Glomerular endothelial cell (primary cell): ENCODE measurements around the gene SETDB1. TPM values are rescaled to one million over a fixed set of nuclear protein-coding genes. Genes with fewer than 3 reads are reported as not detected.
A peak's percentile ranks its signal among the peaks of the same experiment; 100 is the strongest.

Experiments
- DNase-seq: peaks from one replicate; pipeline ENCODE4 v3.0.0-alpha.2; 2011; ENCODE audit warnings: low read depth, low spot score; ENCODE audit errors: extremely low read depth
- total RNA-seq: library from RNA; depleted of rRNA; stranded (reverse); fragments of >200 nt; gene quantifications from 2 replicates; pipeline ENCODE4 v1.2.3, GENCODE V29; 2015

The SETDB1 gene
- total RNA-seq, 1 donor from 2014 or later, result 29.5 TPM

DNA sequence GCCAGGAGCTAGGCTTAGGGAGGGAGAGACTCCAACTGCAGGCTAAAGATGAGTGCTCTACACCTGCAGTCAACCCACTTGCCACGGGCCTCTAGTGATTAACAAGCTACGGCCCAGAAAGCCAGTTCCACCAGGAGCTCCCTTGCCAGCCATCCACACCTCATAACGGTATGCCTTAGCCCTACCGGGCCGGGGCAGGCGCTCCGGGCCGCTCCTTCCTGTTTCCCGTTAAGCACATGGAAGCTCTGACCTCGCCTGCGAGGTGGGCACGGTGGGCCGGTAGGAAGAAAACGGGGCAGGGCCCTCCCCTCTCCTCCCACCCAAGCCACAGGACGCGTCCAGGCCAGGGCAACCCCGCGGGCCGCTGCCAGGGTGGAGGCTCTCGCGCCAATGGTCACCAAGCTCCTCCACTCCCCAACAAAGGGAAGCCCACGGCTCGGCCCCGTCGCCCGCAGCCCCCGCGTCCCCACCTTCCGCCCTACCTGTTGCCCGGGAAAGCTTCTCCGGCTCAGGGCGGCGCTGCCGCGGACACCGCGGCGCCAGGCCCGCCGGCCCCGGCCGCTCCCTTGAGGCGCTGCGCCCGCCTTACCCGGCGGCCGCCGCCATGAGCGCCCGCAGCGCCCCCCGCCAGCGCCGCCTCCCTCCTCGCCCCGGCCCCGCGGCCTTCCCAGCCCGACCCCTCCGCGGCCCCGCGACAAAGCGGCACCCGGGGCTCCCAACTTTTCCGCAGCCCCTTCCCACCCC, 47.8 kb downstream of the SETDB1 start:
- DNase-seq, result no peak

DNA sequence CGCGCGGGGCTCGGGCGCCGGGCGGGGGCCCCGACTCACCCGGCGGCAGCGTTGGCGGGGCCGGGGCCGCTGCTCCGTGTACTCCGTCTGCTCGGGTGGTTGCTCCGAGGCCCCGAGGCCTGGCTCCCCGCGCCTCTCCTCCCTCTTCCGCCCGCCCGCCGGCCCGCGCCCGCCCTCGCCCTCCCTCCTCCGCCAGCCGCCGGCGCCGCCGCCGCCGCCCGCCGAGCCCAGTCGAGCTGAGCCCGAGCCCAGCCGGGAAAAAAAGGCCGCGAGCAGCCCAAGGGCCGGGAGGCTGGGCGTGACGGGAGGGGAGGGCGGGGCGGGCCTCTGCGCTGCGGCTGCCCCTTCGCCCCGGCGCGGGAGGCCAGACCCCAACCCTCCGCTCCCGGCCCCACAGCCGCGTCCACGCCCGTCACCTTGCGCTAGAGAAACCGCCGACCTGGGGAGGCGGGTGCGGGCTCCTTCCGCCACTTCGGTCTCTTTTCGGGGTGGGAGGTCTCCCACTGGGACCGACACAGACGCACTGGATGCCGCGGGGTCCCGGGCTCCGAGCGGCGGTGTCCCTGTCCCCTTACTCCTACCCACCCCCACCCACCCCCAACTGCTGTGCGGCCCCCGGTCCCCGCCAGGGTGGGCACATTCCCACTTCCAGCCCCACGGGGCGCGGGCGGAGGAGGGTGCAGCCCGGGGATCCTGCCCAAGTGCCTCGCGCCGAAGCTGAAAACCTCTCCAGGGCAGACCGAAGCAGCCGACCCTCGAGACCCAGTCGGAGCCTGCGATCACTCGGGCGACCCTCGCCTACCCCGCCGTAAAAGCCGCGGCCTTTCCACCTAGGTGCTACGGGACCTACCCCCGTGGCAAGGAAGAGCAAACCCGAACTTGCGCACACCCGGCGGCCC, 48.7 kb downstream of the SETDB1 start, which contains the start of gene CERS2:
Gene CERS2, minus strand, starts transcription at position 256 of the 899 bp plus-strand sequence. CDS start 5,745 bp downstream, outside the sequence.
- DNase-seq, result no peak

DNA sequence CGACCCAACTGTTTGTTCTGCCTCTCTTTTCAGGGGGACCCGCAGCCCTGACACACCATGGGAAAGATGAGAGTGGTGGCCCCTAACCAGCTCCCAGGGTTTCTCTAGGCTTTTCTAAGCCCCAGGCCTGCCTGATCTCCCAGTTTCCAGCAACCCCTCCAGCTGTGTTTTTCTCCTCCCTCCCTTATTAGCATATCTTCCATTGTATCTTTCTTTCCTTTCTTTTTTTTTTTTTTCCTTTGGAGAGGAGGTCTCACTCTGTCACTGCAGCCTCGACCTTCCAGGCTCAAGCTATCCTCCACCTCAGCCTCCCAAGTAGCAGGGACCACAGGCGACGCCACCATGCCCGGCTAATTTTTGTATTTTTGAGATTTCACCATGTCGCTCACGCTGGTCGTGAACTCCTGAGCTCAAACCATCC, 50.2 kb downstream of the SETDB1 start:
- DNase-seq, result no peak

DNA sequence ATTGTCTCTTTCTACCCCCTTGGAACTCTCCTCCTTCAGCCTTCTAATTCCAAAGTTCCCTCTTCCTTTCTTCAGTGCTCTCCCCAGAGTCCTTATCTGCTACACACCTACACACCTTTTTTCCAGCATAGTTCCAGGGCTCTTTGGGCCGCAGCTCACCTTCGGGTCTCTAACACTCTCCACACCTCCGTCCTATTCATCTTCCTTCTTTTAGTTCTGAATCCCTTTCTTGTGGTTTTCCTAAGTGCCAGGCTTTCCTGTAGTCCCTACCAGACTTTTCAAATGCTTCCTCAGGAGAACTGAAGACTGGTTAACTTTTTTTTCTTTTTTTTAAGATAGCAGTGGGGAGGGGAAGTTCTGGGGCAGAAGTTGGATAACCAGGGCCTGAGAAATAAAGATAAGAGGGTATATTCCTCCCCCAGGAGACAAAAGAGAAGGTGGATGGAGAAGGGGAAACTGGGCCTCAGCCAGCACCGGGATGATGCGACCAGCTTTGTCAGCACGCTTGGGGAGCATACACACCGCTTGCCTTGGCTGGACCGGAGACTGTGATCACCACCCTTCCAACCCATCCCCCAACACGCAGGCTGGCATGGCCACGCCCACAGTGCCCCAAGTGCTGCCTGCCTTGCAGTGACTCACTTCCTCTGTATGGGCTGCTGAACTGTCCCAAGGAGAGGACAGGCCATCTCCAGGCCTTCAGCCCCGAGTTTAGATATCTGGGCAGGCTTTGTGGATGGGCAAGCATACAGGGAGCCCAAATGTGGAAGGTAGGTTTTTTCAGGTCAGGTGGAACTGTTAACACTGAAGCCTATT, 50.9 kb downstream of the SETDB1 start:
- DNase-seq, result peak; percentile 50

DNA sequence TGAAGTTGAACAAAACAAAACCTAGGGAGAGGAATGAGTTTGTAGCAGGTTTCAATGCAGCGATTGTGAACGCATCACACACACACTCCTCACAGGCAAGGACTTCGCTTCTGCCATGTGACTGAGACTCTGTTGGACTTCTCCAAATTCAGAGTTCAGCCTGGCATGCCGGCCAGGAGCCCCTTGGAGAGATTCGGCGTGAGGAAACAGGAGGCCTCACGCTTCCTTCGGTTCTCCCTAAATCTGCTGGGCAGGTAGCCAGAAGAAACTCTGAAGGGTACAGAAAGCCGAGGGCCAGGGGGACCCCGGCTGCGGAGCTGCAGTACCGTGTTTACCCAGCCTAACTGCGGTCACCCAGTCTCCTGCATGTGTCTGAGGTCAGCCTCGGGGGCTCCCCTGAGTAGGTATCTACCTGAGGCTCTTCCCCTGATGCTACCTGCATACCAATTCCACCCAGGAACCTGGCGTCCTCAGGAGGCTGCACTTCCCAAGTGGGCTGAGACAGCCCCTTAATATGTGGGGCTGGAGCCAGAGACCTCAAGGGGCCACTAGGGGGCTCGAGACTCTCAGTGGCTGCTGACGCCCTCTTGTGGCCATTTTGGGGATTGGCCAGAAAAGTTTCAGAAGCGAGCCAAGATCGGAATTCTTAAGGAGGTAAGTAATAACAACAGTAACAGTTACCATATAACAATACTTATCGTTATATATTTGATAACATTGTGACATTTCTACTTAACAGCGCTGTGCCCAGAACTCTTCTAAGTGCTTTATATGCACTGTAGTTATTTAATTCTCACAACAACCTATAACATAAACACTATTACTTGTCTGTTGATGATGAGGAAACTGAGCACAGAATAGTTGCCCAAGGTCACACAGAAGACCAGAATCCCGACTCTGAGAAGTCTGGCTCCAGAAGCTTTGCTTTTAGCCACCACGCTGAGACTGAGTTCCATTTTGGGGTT, 53.2 kb downstream of the SETDB1 start:
- peak; percentile 89 for DNase-seq

DNA sequence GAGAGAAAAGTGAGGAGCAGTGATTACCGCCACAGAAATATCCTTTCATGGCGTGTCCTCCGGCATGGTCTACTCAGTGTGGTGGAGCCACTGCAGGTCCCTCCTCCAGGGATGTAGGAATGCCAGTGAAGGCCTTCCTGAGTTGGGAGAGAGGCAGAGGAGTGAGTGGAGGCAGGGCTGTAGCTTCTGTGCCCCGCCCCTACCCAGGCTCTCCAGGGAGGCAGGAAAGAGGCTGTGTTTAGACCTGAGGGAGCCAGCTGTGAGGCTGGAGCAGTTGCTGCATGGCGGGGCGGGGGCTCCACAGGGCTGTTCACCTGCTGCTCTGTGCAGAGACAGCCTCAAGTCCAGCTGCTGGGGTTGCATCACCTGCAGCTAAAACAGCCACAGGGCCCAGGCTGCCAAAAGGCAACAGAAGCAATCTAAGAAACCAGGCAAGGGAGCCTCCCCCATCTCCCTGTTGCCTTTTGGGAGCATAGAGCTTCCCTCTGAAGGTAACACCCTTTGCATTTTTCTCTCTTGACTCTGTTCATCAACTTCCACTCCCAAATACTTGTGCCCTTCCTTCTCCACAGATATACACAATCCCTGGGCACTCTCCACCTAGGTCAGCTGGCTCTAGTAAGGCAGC, 55.1 kb downstream of the SETDB1 start:
- no peak for DNase-seq

GRCh38 chr1:150981805-150982712, 55.9 kb downstream of the SETDB1 start, which contains the start of gene ANXA9:
Gene ANXA9 (plus strand): TSS chr1:150982292. CDS start chr1:150983106, 814 bp downstream.
- DNase-seq, result no peak

GRCh38 chr1:150985179-150985825, 59.1 kb downstream of the SETDB1 start:
- DNase-seq, result no peak

GRCh38 chr1:150987924-150988323, 61.8 kb downstream of the SETDB1 start:
- no peak for DNase-seq

- no peak for DNase-seq
Observed at GRCh38 chr1:150992626-150993025, 66.5 kb downstream of the SETDB1 start.

GRCh38 chr1:150994248-150994647, 68.1 kb downstream of the SETDB1 start:
- DNase-seq, result no peak

DNA sequence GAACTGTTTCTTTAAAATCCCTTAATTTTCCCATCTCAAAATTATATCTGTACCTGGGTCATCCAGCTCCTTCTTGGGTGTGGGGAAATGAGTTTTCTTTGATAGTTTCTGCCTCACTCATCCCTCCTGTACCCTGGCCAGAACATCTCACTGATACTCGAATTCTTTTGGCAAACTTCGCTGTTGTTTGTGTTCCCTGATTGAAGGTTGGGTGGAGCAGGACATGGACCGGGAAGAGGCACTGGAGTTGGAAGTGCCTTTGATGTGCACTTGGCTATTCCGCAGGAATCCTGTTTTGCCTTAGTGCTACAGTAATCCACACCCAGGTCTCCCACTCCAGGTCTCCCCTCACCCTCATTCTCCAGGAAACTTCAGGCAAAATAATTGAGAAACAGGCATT, 69.3 kb downstream of the SETDB1 start:
- no peak for DNase-seq

DNA sequence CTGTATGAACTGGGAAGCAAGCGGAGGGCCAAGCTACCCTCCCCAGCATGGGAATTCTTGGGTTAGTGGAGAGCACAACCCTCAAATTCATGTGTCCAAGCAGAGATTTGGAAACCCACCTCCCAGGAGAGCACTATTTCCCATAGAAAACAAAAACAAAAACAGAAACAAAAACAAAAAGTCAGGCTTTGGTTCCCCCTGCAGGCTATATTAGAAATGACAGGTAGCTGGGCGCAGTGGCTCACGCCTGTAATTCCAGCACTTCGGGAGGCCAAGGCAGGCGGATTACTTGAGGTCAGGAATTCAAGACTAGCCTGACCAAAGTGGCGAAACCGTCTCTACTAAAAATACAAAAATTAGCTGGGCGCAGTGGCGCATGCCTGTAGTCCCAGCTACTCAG, 69.7 kb downstream of the SETDB1 start:
- no peak for DNase-seq

- DNase-seq, result no peak
Observed at GRCh38 chr1:150997126-150997872, 71.1 kb downstream of the SETDB1 start.

- DNase-seq, result no peak
Observed at GRCh38 chr1:150997949-150998348, 71.8 kb downstream of the SETDB1 start.

GRCh38 chr1:150999051-150999674, 73.0 kb downstream of the SETDB1 start:
- no peak for DNase-seq
